Lower leg skin (tissue), 4 donors: ENCODE data around the gene ARL6IP5. TPM values are rescaled to one million over a fixed set of nuclear protein-coding genes. Genes with fewer than 3 reads are reported as not detected.

Experiments
- DNase-seq, 2 donors: peaks; one replicate each; pipeline ENCODE4 v3.0.0-alpha.2; 2019; ENCODE audit warnings: low spot score in 2 of 2
- H3K4me3 ChIP-seq: fragments of 200-600 bp; sonication (generic); 2 replicates; pipeline ENCODE4 v1.5.1; 2017; ENCODE audit warnings: mild to moderate bottlenecking, low read depth; ENCODE audit not compliant: poor library complexity, severe bottlenecking
- POLR2A ChIP-seq, 2 donors: fragments of 450-650 bp; IDR thresholded peaks; one replicate each; pipeline ENCODE4 v1.6.1; 2016 to 2017; ENCODE audit warnings: antibody characterized with exemption in 2 of 2, mild to moderate bottlenecking in 1 of 2, moderate library complexity in 1 of 2
- WGBS, 2 donors: methylation state at CpG; one replicate each; pipeline ENCODE4 v1.1.5; 2018; 5-methylcytosine and 5-hydroxymethylcytosine counted together
- intact Hi-C: fragments of 100-400 bp; cut with DNase I; formaldehyde crosslinking; loops from one replicate; pipeline ENCODE4 v1.15.0; 2023; ENCODE audit warnings: low total_unique reads
- total RNA-seq, 4 donors: library from RNA; depleted of rRNA; stranded (reverse); fragments of >200 nt; gene quantifications; one replicate each; pipeline ENCODE4 v1.1.0, GENCODE V29; 2016
- TF ChIP-seq, protein P1 (sequence below), 3 donors: fragments of 450-650 bp; IDR thresholded peaks; one replicate each; pipeline ENCODE4 v1.5.1; 2016; ENCODE audit warnings: antibody characterized with exemption in 3 of 3, mild to moderate bottlenecking in 3 of 3, moderate library complexity in 2 of 3

The ARL6IP5 gene
- total RNA-seq, 4 donors from 2014 or later: 28.1 to 75.9 (median 54.1) TPM

DNA sequence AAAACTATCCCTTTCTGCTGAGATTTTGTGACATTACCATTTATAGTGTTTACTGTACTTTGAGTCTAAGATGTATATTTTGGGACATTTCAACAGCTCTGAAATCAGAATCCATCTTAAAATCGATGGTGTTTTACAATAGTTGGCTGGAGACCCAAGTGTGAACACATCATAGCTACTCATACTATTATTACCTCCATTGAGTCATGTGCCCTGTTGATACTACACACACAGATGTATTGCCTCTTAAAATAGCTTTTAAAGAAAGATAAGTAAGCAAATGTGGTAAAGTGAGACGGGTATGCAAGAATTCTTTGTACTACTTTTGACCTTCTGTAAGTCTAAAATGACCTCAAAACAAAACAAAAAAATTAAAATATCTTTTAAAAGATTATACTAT lies 31.0 kb downstream of the ARL6IP5 start:
- H3K4me3 ChIP-seq: no peak overlapping the region
- DNase-seq: no peak
- TF ChIP-seq, protein P1, sequence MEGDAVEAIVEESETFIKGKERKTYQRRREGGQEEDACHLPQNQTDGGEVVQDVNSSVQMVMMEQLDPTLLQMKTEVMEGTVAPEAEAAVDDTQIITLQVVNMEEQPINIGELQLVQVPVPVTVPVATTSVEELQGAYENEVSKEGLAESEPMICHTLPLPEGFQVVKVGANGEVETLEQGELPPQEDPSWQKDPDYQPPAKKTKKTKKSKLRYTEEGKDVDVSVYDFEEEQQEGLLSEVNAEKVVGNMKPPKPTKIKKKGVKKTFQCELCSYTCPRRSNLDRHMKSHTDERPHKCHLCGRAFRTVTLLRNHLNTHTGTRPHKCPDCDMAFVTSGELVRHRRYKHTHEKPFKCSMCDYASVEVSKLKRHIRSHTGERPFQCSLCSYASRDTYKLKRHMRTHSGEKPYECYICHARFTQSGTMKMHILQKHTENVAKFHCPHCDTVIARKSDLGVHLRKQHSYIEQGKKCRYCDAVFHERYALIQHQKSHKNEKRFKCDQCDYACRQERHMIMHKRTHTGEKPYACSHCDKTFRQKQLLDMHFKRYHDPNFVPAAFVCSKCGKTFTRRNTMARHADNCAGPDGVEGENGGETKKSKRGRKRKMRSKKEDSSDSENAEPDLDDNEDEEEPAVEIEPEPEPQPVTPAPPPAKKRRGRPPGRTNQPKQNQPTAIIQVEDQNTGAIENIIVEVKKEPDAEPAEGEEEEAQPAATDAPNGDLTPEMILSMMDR (IDR thresholded peaks at IDR 0.05): no peak
- TF ChIP-seq POLR2A (IDR thresholded peaks at IDR 0.05): no peak
- intact Hi-C loops: no loop called here
- 58 to 67% methylated on average over 2 of the region's 2 CpGs for WGBS, 2 donors

DNA sequence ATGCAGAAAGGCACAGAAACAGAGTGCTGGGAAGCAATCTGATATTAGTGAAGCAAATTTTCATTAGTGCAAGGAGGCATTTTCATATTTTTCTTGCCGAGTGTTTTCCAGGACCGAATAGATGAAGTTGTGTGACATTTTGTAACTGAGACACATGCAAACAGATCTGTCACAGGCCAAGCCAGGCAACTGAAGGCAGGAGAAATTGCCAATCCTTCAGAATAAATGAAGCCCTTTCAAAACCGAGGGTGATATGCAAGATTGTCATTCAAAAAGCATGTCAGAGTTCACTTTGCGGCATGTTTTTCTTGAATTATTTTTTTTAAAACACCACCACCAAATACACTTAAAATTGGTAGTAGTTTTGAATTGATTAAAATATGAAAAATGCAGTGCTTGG lies 31.4 kb downstream of the ARL6IP5 start:
- H3K4me3 ChIP-seq: no peak overlapping the region
- 81 to 84% methylated on average over 4 of the region's 4 CpGs for WGBS, 2 donors
- no peak for DNase-seq
- TF ChIP-seq, protein P1 (IDR thresholded peaks at IDR 0.05): no peak
- TF ChIP-seq POLR2A (IDR thresholded peaks at IDR 0.05): no peak
- intact Hi-C loops: no loop called here

DNA sequence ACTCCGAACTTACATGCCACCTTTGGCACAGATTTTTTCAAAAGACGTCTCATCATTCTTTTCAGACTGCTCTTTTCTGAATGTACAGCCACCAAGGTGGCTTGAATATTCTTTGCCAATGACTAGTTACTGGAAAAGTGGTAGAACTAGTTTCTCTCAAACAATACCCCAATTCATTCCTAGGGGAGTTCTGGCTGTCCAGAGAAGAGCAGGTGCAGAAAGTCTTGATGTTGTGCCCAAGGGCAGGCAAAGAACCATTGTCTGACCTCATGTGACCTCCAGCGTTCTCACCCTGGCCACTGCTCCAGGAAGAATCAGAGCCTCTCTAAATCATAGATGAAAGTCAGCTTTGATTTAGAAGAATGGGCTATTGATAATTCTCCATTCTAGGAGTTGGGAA lies 32.2 kb downstream of the ARL6IP5 start:
- H3K4me3 ChIP-seq: no peak overlapping the region
- DNase-seq: no peak
- WGBS, 2 donors: 50 to 53% methylated on average over 3 of the region's 3 CpGs
- intact Hi-C loops: no loop called here
- TF ChIP-seq POLR2A (IDR thresholded peaks at IDR 0.05): no peak
- TF ChIP-seq, protein P1 (IDR thresholded peaks at IDR 0.05): no peak

DNA sequence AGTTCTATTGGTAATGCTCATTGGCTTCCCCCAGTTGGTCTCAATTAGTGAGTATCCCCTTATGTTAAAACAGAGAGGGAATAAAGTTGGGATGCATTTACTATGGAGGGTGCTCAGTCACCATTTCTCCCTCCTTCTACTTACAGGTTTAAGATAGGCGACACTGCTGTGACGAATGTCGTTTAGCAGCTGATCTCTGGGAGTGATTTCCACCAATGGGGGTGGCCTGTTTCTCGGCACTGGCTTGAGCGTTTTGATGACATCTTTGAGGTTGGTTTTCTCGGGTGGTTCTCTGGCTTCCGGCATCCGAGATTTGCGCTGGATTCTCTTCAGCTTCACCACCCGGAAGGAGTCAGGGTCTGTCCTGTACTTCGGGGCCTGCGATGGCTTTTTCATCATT lies 33.8 kb downstream of the ARL6IP5 start:
- no peak for TF ChIP-seq POLR2A (IDR thresholded peaks at IDR 0.05)
- TF ChIP-seq, protein P1 (IDR thresholded peaks at IDR 0.05): no peak
- intact Hi-C loops: no loop called here
- WGBS, 2 donors: 96 to 97% methylated on average over 12 of the region's 12 CpGs
- H3K4me3 ChIP-seq: no peak overlapping the region
- DNase-seq: no peak

DNA sequence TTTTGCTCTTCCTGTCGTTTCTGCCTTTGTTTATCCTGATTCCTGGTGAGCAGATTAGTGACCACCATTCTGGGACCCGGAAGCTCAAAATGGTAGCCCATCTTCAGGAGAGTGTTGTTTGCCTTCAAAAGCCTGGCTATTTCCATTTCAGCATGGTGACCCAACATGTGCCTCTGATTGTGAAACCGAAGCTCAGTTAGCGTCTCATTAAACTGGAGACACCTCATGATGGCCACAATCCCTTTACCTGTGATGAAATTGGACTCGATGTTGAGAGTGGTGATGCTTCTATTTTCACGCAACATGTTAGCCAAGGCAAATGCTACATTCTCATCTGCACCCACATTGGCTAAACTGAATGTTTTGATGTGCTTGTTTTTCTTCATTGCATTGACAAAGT lies 34.4 kb downstream of the ARL6IP5 start:
- TF ChIP-seq POLR2A (IDR thresholded peaks at IDR 0.05): no peak
- TF ChIP-seq, protein P1 (IDR thresholded peaks at IDR 0.05): no peak
- WGBS, 2 donors: 93 to 94% methylated on average over 6 of the region's 6 CpGs
- intact Hi-C loops: no loop called here

DNA sequence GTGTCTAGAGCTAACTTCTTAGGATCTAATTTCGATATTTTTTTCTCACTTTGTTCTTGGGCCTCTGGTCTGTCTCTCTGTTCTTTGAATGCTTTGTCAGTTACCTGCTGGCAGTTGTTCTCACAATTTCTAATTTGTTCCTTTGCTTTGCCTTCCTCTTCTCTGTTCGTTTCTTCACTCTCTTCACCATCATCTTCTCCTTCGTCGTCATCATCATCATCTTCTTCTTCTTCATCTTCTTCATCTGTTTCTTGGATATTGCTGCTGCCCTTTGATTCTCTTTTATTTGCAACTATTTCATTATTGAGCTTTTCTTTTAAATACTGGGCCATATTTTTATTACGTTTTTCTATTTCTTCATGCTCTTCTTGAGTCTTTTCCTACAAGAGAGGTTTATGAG lies 34.9 kb downstream of the ARL6IP5 start:
- intact Hi-C loops: no loop called here
- WGBS, 2 donors: 94 to 96% methylated on average over 5 of the region's 5 CpGs
- no peak overlapping the region for H3K4me3 ChIP-seq
- no peak for DNase-seq
- TF ChIP-seq, protein P1 (IDR thresholded peaks at IDR 0.05): no peak
- TF ChIP-seq POLR2A (IDR thresholded peaks at IDR 0.05): no peak

More for the DNA sequence above, 34.4 kb downstream of the ARL6IP5 start:
- DNase-seq: no peak
- no peak overlapping the region for H3K4me3 ChIP-seq
